ENCODE measurements around the gene MLH1.
"Not testable (repeated sequence)": the region's sequence is repeated elsewhere in the genome, so short reads cannot be mapped to it uniquely, and the experiment has no call there.

MLH1 gene

GRCh38 chr3:36944641-36945270 lies 48.6 kb upstream of the MLH1 start, which contains the start of gene TRANK1:
TSS of gene TRANK1 (minus strand) at chr3:36945054. CDS start at chr3:36944809, 245 bp downstream.
- no peak for DNase-seq
- Histone ChIP-seq H3K9me3 (replicated peaks; ENCODE audit: insufficient read depth, low read length) (no peaks in the 10 kb centered on the region), H3K27ac (ENCODE audit: low read length) (no peak within 1 kb of the TSS), H3K4me3 (ENCODE audit: low read length) (peak within 1 kb of the TSS; percentile 61), H3F3A (ENCODE audit: insufficient read depth, low read length) (no peaks in the 10 kb centered on the region), H3K9ac (ENCODE audit: low read length) (no peak within 1 kb of the TSS), H4K20me1 (ENCODE audit: insufficient read depth, low read length) (no peaks in the 10 kb centered on the region), H3K27me3 (replicated peaks; ENCODE audit: insufficient read depth, low read length) (peaks cover 14% of the 10 kb centered on the region), H3K4me1 (ENCODE audit: low read length) (no peaks in the 10 kb centered on the region), H3K79me2 (ENCODE audit: low read length) (no peaks in the 10 kb centered on the region), H3K4me2 (ENCODE audit: low read depth, low read length) (peak within 1 kb of the TSS; percentile 82), H2AFZ (ENCODE audit: low read length) (peak within 1 kb of the TSS; percentile 71), H3K36me3 (replicated peaks; ENCODE audit: insufficient read depth, low read length) (no peaks in the 10 kb centered on the region), H3K9me2 (replicated peaks; ENCODE audit: insufficient read depth, low read length) (no peaks in the 10 kb centered on the region)
- TF ChIP-seq EZH2 (optimal IDR thresholded peaks at IDR 0.05; ENCODE audit: low read depth, low read length), result no peak
- no peak for TF ChIP-seq CTCF (IDR thresholded peaks at IDR 0.05; ENCODE audit: low read length)
- no peak for TF ChIP-seq EZH2phosphoT487 (IDR thresholded peaks at IDR 0.05; ENCODE audit: low read length)

- no peaks in the 10 kb centered on the region for H4K20me1 ChIP-seq (ENCODE audit: insufficient read depth, low read length)
- no peak for TF ChIP-seq CTCF (IDR thresholded peaks at IDR 0.05; ENCODE audit: low read length)
- TF ChIP-seq EZH2phosphoT487 (IDR thresholded peaks at IDR 0.05; ENCODE audit: low read length), result no peak
- TF ChIP-seq EZH2 (optimal IDR thresholded peaks at IDR 0.05; ENCODE audit: low read depth, low read length), result no peak
- H3K4me2 ChIP-seq (ENCODE audit: low read depth, low read length), result peak overlapping the region; percentile 82; the same call in 1 of the 2 replicates
- H3K9me2 ChIP-seq (replicated peaks; ENCODE audit: insufficient read depth, low read length), result no peaks in the 10 kb centered on the region
- H3K27ac ChIP-seq (ENCODE audit: low read length), result no peak overlapping the region
- peaks cover 14% of the 10 kb centered on the region for H3K27me3 ChIP-seq (replicated peaks; ENCODE audit: insufficient read depth, low read length)
- H3K9me3 ChIP-seq (replicated peaks; ENCODE audit: insufficient read depth, low read length), result no peaks in the 10 kb centered on the region
- no peaks in the 10 kb centered on the region for H3K4me1 ChIP-seq (ENCODE audit: low read length)
- H3K4me3 ChIP-seq (ENCODE audit: low read length), result no peak overlapping the region
- H3F3A ChIP-seq (ENCODE audit: insufficient read depth, low read length), result no peaks in the 10 kb centered on the region
- DNase-seq, result no peak
- H3K79me2 ChIP-seq (ENCODE audit: low read length), result no peaks in the 10 kb centered on the region
- H3K36me3 ChIP-seq (replicated peaks; ENCODE audit: insufficient read depth, low read length), result no peaks in the 10 kb centered on the region
- no peak overlapping the region for H2AFZ ChIP-seq (ENCODE audit: low read length)
- H3K9ac ChIP-seq (ENCODE audit: low read length), result no peak overlapping the region
Measured at GRCh38 chr3:36945333-36945980, 47.9 kb upstream of the MLH1 start.

DNA sequence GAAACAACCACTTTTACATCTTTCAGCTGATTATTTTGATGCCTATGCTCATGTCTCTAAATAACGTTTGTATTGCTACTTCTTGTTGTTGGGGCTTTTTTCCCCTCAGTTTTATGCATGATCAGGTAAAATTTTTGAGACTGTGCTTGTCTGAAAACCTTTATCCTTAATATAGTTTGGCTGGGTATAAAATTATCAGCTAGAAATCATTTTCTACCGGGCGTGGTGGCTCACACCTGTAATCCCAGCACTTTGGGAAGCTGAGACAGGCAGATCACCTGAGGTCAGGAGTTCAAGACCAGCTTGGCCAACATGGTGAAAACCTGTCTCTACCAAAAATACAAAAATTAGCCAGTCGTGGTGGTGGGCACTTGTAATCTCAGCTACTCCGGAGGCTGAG lies 45.5 kb upstream of the MLH1 start:
- H4K20me1 ChIP-seq (ENCODE audit: insufficient read depth, low read length); H3K27ac ChIP-seq (ENCODE audit: low read length); H3K9me3 ChIP-seq (replicated peaks; ENCODE audit: insufficient read depth, low read length); DNase-seq; H3K4me1 ChIP-seq (ENCODE audit: low read length); H3K36me3 ChIP-seq (replicated peaks; ENCODE audit: insufficient read depth, low read length); H3K9me2 ChIP-seq (replicated peaks; ENCODE audit: insufficient read depth, low read length); H3K9ac ChIP-seq (ENCODE audit: low read length); H3K79me2 ChIP-seq (ENCODE audit: low read length); H2AFZ ChIP-seq (ENCODE audit: low read length); H3F3A ChIP-seq (ENCODE audit: insufficient read depth, low read length); H3K4me3 ChIP-seq (ENCODE audit: low read length); H3K4me2 ChIP-seq (ENCODE audit: low read depth, low read length): not testable (repeated sequence)
- peaks cover 14% of the 10 kb centered on the region for H3K27me3 ChIP-seq (replicated peaks; ENCODE audit: insufficient read depth, low read length)
